HG03097 (cell line): Measurements from ENCODE around the gene CHCHD3.
"Not testable (repeated sequence)": the region's sequence is repeated elsewhere in the genome, so short reads cannot be mapped to it uniquely, and the experiment has no call there.

Experiments used
- ATAC-seq: cut with Tn5 transposase; IDR thresholded peaks from one replicate; pipeline ENCODE4 v1.9.1; 2021; ENCODE audit not compliant: unreplicated experiment, low FRiP score

CHCHD3 gene

DNA sequence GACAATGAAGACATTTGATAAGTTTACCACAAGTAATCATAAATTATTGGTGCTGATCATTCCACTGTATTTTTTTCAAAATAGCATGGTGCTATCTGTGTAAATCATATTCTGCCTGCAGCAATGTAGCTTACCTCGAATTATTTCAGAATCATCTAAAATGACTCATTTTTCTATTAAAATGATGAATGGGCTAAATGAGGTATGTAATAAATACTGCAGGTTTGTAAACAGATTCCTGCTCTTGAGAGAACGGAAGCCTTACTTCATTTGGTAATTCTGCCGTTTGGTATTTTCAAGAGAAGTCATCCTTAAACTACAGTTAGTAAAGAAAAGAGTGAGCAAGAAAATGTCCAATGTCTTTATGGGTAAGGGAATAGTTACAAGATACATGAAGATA is 115.9 kb downstream of the CHCHD3 start:
- no peak for ATAC-seq

DNA sequence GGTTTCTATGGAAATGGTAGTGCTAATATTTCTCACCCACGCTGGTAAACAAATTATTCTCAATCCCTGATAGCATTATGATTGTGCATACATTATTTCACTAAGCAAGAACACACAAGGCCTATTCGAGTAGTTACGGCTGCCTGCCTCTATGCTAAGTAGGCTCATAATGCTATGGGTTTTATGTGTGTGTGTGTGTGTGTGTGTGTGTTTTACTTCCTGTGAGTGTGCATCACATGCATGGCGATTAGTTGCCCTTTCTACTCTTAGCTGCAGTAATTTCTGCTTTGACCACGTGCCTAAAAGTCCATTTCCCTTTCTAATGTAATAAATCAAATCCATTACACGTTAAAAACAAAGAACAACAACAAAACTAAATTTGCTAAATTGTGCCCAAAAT is 117.0 kb downstream of the CHCHD3 start:
- no peak for ATAC-seq

DNA sequence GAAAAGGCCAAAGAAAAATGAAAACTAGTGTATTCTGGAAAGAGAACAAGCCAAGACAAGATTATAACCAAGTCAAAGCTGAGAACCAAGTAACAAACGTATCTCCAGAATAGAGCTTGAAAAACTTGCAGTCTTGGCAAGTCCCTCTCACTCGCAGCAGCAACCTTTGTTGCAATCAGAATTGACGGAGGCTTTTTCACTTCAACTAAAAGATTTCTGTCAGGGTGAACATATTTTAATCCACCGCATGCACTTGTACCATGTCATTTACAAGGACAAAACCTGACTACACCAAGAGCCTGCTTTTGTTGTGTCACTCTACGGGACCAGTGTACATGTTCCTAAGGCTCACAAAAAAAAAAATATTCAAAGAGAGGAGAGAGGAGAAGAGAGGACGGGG is 122.0 kb downstream of the CHCHD3 start:
- no peak for ATAC-seq

DNA sequence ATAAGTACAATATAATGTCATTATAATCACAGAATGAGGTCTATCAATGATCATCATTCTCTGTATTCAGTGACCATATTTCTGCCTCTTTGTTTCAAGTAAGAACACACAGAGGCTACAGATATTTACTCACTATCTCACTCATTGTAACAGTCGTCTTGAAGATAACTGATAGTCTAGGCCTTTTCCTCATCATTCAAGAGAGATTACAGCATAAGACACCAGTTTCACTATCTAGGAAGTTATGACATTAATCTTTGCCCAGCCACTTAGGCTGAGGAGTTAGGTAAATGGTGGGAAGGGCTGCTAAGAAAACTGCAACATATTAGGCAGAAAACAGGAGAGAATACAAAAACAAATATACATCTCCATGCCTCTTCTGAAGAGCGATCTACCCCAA is 125.3 kb downstream of the CHCHD3 start:
- ATAC-seq, result no peak

DNA sequence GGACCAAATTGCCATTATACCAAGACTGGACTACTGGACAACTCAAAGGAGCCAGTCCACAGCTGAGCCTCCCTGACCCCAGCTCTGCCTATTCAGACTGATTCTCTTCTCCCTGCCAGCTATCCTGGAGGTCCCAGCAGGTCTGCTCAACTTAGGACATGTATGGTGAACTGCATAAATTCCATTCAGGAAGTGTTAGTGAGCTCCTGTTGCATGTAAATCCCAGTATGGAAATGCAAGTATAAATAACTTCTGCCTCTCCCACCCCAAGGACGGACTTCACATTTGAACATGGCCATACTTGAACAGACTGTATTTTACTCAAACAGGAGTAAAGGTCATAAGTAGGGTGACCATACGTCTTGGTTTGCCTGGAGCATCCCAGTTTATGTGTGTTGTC is 128.4 kb downstream of the CHCHD3 start:
- no peak for ATAC-seq

DNA sequence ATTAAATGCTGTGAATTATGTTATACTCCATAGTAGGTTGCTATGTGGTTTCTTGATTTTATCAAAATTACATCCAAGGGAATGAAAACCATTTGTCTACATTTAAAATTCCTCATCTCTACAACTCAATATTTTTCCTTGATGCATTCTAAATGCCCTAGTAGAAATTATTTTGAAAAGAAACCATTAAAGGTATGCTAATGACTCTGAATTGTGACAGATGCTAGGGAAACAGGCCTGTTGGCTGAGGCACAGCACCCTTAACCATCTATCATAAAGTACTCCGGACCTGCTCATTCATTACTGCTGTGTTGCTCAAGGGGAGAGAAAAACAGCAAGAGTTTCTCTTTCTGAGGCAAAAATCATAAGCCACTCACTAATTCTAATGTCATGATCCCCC is 131.2 kb downstream of the CHCHD3 start:
- no peak for ATAC-seq

DNA sequence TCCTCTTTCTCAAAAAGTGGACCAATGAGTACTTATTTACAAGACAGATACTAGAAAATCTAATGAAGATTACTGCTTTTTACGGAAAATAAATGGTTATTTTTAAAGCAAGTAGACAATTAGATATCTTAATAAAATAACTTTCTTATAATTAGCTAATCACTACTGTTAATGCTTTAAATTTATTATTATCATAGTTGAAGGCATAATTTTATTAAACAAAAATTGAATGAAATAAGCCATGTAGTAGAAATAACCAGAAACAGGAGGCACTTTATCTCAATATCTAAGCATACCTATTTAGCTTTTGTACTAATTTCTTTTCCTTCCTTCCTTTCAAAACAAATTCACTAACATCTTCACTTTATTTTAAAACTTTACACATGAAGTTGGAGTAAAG is 134.9 kb downstream of the CHCHD3 start:
- ATAC-seq, result no peak

DNA sequence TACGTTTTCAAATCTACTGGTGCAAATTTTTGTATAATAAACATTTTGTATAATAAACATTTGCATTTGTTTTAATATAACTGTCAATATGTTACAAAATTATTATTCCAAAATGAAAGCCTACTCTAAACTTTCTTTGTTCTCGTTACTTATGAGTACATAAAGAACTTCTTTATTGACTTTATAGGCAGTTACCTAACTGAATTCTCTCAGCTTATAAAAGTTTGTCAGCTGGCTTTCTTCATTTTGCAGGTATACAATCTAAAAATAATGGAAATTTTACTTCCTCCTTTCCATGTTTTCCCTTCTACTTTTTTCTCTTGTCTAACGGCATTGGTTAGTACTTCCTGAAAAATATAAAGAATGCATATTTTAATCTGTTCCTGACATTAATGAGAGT is 137.1 kb downstream of the CHCHD3 start:
- ATAC-seq, result no peak

GRCh38 chr7:132943645-132944044 is 138.2 kb downstream of the CHCHD3 start:
- ATAC-seq, result no peak

DNA sequence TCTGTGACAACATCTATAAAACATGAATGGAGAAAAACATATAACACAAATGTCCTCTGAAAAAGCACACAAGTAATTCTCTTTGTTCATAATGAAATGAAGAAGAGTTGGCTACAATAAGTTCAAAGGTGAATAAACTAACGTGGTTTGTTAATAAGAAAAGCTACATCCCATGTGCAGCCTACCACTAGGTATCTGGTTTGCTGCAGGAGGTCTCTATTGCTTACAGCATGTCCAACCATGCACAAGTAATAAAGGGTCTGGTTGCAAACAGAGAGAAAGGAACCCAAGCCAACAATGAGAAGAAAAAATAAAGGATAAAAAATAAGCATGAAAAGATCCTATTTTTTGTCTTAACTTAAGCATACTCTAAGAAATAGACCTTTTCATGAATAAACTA is 139.2 kb downstream of the CHCHD3 start:
- no peak for ATAC-seq

- no peak for ATAC-seq
Observed at GRCh38 chr7:132941905-132942304, 140.0 kb downstream of the CHCHD3 start.

- ATAC-seq, result no peak
Observed at GRCh38 chr7:132941428-132941827, 140.5 kb downstream of the CHCHD3 start.

GRCh38 chr7:132940084-132940483 is 141.8 kb downstream of the CHCHD3 start:
- ATAC-seq, result no peak

DNA sequence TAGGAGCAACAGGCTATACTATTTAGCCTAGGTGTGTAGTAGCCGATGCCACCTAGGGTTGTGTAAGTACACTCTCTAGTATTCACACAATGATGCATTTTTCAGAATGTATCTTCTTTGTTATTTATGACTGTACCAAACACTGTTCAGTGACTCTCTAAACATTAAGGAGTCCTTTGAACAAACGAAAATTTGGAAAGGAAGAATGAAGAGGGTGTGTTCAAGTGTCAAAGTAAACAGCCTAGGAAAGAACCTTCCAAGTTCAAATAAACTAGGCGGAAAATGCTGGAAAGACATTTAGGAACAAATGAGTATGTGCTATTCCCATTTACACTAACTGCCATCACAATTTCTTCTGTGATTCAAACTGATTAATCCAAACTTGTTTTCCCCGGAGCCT is 142.4 kb downstream of the CHCHD3 start:
- ATAC-seq, result no peak

- no peak for ATAC-seq
Observed at GRCh38 chr7:132937286-132937685, 144.6 kb downstream of the CHCHD3 start.

DNA sequence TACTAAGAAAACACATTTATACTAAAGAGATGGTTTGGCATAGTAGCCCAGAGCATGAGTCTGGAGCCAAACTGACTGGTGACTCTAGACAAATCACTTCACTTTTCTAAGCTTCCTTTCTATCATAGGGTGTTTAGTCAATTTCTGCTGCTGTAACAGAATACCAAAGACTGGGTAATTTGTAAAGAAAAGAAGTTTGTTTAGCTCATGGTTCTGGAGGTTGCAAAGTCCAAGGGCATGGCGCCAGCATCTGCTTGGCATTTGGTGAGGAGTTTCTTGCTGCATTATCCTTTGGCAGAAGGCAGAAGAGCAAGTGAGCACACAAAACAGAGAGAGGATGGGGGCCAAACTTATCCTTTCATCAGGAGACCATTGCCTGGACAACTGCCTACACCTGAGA is 146.3 kb downstream of the CHCHD3 start:
- ATAC-seq, result no peak

GRCh38 chr7:132934017-132934416 is 147.9 kb downstream of the CHCHD3 start:
- ATAC-seq, result no peak

- ATAC-seq, result no peak
Observed at GRCh38 chr7:132933072-132933458, 148.8 kb downstream of the CHCHD3 start.

DNA sequence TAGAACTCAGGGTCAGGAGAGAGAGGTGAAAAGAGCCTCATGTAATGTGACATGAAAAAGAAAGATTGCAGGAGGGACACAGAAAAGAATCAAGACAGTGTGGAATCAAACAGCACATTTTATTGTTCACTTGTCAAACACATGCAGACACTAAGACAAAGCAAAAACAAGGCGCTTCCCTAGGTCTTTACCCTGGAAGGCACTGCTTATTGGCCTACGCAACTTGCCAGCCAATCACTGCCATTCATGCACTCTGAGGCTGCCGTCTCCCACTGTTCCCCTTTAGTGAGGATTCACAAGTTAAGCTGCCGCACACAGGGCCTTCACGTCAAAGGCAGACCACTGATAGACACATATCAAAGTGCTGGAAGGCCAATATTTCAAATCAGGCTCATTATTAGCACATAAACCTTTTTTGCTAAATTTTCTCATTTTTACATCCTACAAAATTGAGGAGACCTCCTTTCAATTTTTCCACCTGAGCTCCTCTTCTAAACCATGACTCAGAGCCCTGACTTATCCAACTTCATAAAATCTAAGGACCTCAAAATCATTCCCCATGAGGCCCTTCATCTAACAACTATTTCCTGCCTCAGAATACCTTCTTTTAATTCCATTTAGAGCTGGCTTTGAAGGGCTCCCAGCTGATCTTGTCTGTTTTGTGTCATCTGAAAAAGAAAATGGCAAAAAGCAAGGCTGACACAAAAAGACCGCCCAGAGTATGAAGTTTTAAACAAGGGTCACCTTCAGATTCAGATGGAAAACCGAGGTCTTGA is 149.4 kb downstream of the CHCHD3 start:
- ATAC-seq, result no peak

DNA sequence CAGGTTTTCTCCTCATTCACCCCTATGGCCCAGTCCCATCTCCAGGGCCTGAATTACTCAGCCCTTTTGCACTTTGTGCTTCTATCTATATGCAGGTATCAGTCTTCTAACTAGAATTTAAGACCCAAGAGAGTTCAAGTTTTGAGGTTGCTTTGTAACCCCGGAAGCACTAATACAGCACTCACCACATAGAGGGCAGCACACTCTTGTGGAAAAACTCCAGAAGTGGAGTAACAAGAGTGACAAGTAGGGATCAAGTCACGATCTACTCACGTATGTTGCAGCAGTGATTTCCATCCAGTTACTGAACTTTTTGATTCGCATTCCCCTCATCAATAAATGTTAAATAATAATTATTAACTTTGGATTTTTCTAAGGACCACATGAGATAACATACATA is 151.0 kb downstream of the CHCHD3 start:
- ATAC-seq, result no peak

- not testable (repeated sequence) for ATAC-seq
Observed at GRCh38 chr7:132929944-132930343, 151.9 kb downstream of the CHCHD3 start.

DNA sequence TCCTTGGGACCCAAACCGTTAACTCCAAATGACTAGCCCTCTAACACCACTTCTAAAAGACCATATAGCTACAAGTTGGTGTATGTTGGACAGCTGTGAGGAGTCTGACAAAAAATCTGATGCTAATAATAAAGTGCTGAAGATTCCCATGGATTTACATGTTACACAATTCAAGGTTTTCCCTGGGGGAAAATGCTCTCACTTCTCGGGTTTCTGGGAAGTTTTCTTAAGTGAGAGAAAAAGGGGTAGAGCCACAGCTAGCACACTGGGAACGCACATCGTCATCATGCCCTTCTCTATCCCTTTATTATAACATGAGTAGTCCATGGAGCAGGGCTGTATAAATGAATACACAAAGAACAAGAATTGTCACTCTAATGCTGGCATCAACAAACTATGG is 162.1 kb downstream of the CHCHD3 start:
- no peak for ATAC-seq

DNA sequence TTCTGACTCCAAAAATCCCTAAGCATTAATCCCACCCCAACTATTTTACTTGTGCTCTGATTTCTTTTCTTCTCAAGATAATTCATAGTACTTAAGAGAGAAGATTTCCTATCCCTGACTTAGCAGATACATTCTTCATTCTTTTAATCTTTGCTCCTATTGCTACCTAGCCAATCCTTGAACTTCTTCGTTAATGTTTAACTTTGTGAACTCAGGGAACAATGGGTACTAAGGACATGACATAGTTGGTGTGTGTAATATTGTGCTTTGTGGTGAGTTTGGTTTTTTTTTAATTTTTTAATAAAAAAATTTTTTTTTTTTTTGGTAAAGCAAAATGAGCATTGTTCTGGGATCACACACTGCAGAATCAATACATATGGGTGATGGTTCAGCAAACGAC is 166.2 kb downstream of the CHCHD3 start:
- no peak for ATAC-seq
